Measurements from ENCODE around the gene SHLD3.
"Not testable (repeated sequence)": the region's sequence is repeated elsewhere in the genome, so short reads cannot be mapped to it uniquely, and the experiment has no call there.

SHLD3 gene, protein sequence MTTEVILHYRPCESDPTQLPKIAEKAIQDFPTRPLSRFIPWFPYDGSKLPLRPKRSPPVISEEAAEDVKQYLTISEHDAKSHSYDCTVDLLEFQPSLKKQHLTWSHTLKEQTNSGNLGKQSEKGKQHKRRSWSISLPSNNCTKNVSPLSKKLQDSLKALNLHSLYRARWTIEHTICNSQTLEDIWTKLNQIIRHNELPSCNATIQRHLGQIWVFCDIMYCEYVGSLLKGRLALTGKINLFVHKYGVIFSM

DNA sequence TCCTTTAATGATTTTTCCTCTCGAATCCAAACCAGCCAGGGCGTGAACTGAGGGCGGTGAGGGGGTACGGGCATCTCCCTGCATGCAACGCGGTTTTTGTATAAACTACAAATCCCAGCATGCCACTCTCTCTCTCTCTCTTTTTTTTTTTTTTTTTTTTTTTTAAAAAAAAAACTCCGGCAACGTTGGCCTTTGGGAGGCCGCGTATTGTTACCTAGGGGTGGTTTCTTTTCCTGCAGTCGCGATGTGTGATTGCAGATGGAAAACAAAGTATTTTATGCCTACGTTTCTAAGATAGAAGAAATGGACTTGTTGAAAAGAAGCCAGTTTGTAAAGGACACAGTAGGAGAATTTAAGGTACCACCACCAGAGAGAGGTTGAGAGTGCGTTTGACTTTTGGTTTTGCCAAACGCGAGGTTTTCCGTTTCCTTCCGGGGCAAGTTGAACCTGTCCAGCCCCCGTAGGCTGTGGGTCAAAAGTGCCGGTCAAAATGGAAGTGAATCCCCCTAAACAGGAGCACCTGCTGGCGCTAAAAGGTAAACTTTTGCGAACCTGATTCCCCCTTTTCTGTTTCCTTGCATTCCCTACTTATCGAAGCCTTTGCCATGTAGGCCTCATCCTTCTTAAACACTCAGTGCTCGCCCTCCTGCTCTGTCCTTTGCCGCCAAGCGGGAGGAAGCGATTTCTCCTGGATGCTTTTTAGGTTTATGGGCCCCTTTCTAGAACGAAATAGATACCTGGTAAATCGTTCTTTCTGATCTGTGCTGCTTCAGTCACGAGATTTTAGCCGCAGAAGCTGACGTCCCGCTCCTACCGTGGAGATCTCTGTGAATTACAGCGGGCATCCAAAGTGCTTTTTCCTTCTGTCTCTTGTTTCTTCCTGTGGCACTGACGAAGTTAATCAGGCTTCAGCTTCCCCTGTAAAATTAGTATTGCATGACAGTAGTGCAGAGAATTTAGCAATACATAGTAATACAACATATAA, at the start of gene SHLD3, which contains the start of gene TRAPPC13:
Gene SHLD3, plus strand, starts transcription at position 457 of the 985 bp plus-strand sequence. CDS start 4,561 bp downstream, outside the sequence.
Gene TRAPPC13, plus strand, starts transcription at position 457 of the 985 bp plus-strand sequence. Its CDS starts 34 bp downstream, at position 491.
- DNase-seq (ENCODE audit: low read depth in 2 of 2), result peak; percentile 48 to 56

DNA sequence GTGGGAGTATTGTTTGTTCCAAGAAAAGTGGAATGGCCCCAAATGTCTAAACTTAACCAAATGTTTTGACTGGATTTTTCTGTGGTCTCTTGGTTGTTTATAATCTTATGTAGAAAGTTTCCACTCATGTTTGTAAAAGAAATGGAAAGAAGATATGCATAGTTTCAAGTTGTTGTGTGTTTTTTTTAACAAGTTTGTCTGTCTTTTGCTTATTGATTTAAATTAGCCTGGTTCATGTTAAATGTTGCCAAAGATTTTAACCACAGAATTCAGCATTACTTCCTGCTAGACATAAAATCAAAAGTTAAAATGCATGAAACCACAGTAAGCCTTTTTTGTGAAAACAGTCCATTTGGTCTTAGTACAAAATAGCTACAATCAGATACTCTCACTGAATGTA, 47.7 kb upstream of the SHLD3 start:
- DNase-seq (ENCODE audit: low read depth in 2 of 2), result no peak

DNA sequence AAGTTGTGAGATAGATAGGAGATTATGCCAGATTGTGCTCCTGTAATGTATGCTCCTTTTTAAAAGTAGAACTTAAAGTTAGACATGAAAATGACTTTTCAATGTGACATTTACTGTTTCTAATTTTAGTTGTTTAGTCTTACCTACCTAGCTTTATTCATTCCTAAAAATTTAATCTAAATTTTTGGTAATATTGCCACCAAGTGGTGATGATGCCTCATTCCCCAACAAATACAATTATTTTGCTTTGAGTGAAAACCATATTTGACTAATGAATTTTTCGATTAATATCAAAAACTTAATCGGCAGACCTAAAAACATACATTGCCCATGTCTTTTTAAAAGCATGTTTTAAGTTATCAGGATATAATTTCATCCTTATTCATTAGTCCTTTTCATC, 36.1 kb upstream of the SHLD3 start:
- no peak for DNase-seq (ENCODE audit: low read depth in 2 of 2)

DNA sequence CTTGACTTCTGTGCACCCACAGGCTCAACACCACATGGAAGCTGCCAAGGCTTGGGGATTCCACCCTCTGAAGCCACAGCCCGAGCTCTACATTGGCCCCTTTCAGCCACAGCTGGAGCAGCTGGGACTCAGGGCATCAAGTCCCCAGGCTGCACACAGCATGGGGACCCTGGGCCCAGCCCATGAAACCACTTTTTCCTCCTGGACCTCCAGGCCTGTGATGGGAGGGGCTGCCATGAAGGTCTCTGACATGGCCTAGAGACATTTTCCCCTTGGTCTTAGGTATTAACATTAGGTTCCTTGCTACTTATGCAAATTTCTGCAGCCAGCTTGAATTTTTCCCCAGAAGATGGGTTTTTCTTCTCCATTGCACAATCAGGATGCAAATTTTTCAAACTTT, 23.1 kb upstream of the SHLD3 start:
- DNase-seq (ENCODE audit: low read depth in 2 of 2), result not testable (repeated sequence)

DNA sequence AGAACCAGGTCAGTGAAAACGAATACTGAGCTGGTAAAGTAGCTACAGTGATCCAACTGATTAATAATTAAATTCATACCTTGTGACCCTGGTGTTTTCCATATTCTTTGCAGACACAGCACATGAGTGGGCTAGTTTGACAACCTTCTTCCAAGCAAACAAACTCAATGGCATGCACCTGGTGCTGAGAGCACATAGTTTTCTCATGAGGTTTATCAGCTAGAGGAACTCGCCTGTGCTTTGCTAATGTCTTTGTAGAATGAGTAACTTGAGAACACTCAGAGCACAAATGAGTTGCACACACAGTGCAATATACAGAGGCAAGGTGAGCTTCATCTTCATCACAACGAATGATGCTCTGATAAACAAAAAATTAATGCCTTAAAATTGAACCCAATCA, 13.3 kb upstream of the SHLD3 start:
- no peak for DNase-seq (ENCODE audit: low read depth in 2 of 2)

DNA sequence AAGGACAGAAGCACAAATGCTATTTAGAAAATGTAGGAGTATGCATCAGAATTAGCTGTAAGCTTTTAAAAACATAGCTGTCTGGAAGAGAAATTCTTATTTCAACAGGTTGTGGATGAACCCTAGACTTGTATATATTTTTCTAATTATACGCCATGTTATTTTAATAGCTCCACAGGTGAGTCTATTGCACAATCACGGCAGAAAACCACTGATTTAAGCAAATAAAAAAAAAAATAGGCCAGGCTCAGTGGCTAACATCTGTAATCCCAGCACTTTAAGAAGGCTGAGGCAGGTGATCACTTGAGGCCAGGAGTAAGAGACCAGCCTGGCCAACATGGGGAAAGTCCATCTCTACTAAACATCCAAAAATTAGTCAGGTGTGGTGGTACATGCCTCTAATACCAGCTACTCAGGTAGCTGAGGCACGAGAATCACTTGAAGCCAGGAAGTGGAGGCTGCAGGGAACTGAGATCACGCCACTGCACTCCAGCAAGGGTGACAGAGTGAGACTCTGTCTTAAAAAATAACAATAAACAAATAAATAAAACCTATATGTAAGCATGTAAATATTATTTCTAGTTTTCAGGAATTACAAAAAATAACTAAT, 12.4 kb upstream of the SHLD3 start:
- DNase-seq (ENCODE audit: low read depth in 2 of 2), result no peak

DNA sequence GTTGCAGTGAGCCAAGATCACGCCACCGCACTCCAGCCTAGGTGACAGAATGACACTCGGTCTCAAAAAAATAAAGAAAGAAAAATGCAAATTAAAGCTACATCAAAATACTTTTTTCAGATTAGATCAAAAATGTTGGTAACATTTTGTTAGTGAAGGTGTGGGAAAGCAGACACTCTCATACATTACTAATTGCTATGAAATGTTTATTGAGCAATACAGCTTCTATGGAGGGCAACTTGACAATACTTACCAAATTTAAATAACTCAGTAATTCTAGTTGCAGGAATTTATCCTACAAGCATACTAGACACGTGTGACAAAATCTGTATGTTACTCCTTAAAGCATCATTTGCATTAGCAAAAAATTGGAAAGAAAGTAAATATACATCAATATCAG, 4.8 kb upstream of the SHLD3 start:
- no peak for DNase-seq (ENCODE audit: low read depth in 2 of 2)

DNA sequence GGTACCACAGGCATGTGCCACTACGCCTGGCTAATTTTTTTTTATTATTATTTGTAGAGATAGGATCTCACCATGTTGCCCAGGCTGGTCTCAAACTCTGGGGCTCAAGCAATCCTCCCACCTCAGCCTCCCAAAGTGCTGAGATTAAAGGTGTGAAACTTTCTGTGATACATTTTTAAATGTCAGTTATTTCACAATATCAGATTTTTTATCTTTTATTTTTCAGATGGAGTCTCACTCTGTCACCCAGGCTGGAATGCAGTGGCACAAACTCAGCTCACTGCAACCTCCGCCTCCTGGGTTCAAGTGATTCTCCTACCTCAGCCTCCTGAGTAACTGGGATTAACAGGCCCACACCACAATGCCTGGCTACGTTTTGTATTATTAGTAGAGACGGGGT, 2.9 kb upstream of the SHLD3 start:
- not testable (repeated sequence) for DNase-seq (ENCODE audit: low read depth in 2 of 2)

DNA sequence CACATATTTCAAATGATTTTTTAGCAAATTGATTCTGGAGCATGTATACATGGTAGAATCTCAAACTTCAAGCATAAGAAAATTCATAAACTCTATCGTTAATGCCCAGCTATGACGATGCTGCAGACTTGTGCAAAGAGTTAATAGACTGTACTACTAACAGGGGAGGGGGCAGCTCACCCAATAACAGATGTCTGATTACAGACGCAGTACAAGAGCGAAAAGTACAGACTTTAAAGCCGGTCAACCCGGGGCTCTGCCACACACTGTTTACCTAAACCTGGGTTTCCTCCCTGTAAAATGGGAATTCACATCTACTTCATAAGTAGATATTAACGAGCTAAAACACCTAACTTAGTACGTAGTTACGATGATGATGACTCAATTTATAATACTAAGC, 1.3 kb upstream of the SHLD3 start:
- no peak for DNase-seq (ENCODE audit: low read depth in 2 of 2)

DNA sequence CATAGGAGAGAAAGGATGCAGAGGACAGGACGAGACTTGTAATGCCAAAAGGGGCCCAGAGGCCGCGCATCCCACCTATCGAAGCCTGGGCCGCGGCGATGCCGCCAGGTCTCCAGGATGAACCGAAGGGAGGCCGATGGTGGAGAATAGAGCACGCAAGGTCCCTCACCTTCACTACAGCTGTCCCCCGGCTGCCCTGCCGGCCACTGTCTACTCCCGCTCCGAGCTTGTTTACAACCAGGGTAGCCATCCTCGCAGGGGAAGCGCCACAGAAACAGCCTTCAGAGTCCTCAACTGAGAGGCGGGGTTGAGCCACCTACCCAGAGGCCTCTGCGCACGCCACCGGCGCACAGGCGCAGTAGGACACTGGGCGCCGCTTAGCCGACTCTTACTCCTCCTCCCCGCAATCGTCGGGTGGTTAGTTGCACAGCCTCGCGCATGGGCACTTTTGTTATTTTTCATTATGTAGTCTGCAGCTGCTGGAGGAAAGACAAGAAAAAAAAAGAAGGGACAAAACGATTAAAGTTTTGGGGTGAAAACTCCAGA, 729 bp upstream of the SHLD3 start, which contains the start of gene TRIM23:
Gene TRIM23, minus strand, starts transcription at position 309 of the 546 bp plus-strand sequence. Its CDS starts 59 bp downstream, at position 250.
- peak; percentile 69 to 74 for DNase-seq (ENCODE audit: low read depth in 2 of 2)

DNA sequence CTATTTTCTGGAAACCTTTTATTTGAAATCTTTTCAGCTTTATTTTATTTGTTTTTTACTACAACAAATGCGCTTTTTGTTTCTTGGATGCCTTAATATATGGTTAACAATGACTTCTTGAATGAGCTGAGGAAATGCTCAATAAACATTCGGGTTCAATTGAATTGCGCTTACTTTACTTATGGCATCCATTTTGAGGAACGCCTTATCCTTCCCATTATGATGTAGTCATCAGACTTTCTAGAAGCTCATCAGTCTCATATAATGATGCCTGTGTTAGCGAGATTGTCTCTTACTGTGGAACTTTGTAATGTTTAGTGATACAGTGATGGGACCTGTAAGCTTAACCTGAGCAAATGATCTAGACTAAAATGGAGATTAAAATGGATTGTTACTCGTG, 916 bp downstream of the SHLD3 start:
- no peak for DNase-seq (ENCODE audit: low read depth in 2 of 2)

DNA sequence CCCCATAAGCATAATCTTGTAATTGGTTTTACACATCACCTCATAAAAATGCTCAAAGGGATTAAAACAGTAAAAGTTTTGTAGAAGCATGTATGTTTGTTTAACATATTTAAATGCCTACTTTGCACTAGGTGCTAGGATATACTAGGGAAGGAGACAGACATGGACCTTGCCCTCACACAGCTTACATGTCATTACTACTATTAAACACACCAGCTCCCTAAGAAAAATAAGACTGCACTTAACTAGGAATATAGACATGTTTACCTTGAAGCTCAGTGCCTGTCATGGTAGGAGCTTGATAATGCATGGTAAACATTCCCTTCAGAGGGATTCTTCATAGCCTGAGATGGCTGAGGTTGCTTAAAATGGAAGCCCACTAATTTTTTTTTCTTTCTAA, 6.2 kb downstream of the SHLD3 start:
- no peak for DNase-seq (ENCODE audit: low read depth in 2 of 2)

DNA sequence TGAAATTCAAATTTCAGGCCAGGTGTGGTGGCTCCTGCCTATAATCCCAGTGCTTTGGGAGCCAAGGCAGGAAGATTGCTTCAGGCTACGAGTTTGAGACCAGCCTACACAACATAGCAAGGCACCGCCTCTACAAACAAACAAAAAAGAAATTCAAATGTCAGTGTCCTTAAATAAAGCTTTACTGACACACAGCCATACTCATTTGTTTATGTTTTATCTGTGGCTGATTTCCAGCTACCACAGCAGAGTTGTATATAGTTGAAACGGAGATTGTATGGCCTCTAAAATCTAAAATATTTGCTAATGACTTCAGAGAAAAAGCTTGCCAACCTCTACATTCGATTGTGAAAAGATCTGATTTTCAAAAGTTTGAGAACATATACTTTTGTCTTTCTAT, 15.4 kb downstream of the SHLD3 start:
- DNase-seq (ENCODE audit: low read depth in 2 of 2), result no peak

DNA sequence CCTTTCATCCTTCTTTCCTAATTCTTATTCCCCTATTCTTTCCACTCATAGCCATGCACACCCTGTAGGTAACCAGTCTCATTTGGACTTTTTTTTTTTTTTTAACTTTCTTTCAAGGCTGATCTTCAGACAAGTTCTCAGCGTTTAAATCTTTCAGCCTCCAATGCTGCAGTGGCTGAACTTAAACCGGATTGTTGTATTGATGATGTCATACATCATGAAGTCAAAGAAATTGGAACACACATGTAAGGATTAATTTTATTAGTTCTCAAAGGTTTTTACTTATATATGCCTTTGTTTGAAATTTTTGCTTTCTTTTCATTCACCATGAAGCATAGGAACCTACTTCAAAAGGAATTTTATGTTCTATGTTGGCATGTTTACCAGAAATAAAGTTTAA, 22.1 kb downstream of the SHLD3 start:
- DNase-seq (ENCODE audit: low read depth in 2 of 2), result no peak

DNA sequence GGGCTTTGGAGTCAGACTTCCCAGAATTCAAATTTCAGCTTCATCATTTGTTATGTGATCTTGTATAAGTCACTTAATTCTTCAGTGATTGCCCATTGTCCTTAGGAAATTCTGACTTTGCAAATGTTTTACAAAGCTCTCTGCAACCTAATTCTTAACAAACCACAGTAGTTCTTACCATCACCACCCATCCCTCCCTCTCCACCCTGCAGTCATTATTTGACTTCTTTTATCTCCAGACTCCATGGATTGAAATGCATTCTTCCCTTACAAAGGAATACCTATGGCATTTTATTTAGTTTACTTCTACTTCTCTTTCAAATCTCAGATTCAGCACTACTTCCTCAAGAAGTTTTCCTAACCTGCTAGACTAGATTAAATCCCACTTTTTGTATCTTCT, 23.1 kb downstream of the SHLD3 start:
- DNase-seq (ENCODE audit: low read depth in 2 of 2), result no peak

DNA sequence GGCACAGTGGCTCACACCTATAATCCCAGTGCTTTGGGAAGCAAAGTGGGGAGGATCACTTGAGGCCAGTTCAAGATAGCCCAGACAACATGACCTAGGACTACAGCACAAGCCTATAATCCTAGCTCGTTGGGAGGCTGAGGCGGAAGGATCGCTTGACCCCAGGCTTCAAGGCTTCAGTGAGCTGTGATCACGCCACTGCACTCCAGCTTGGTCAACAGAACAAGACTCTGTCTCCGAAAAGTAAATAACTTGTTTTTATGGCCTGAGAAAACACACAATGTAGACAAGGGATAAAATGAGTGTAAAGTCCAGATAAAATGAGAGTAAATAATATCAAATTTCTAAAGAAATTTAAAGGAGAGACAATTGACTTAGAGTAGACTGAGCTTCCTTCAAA, 26.3 kb downstream of the SHLD3 start:
- no peak for DNase-seq (ENCODE audit: low read depth in 2 of 2)

DNA sequence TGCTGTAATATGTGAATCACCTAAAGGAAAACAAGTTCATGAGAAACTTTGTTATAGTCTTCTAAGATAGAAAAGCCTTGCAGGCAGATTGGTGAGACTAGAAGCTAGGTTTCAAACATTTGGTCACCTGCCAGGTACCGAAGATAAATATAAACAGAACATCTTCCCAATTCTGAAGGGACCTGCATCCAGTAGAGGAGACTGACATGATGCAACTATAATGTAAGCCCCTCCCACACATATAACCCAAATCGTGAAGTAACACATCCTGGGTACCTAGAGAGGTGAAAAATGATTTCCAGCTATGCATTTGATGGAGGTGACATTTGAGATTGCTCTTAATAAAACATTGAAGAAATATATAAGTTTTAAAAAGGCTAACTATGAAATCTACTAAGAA, 29.9 kb downstream of the SHLD3 start:
- DNase-seq (ENCODE audit: low read depth in 2 of 2), result no peak

DNA sequence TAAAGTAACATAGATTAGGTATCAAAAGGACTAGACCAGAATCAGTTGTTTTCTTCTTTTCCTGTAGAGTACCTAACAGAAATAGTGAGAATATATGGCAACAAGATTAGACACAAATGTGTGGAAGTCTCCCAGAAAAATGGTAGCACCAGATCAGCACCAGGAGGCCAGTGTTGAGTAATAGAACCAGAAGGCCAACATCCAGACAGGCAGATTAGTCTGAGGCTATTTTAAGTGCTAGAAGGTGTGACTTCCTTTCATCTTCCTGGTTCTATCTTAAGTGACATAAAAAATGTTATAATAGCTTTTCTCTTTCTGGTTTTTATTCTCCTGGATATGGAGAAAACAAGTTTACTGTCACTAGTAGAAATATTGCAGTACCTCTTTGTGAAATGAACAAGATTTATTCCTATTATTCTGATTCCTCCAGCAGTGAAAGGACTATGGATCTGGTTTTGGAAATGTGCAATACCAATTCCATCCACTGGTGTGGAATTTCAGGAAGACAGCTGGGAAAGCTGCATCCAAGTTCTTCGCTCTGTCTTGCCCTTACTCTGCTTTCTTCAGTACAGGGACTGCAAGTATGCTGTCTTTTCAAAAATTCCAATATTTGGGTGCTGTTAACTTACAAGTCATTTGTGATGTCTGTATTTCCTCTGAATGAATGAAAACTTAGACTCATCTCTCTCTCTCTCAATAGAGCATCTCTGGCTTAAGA, 39.1 kb downstream of the SHLD3 start:
- DNase-seq (ENCODE audit: low read depth in 2 of 2), result no peak

DNA sequence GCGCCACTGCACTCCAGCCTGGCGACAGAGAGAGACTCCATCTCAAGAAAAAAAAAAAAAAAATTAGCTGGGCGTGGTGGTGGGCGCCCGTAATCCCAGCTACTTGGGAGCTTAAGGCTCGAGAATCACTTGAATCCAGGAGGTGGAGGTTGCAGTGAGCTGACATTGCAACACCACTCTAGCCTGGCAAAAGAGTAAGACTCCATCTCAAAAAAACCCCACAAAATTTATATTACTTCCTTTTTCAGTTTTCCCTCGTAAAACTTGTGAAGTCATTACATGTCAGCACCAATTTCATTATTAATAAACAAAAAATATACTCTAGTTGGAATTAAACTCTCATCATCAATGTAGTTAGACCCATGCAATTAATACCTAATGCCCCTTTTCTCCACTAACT, 43.9 kb downstream of the SHLD3 start:
- DNase-seq (ENCODE audit: low read depth in 2 of 2), result no peak

DNA sequence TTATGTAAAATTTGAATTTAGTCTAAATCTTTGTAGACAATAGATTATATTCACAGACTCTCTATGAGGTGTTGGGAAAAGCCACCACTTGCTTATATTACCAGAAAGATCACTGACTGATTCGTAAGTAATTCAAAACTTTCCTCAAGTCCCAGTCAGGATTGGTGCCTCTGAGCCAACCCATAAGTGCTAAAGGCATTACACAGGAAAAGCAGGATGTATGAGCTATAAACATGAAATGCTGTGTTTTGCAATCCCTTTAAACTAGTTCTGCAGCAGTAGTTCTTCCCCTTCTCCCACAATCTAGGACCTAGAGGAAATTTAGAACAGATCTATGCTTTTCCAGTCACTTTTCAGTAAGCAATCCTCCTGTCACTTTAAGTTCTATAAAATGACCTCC, 48.0 kb downstream of the SHLD3 start:
- no peak for DNase-seq (ENCODE audit: low read depth in 2 of 2)

DNA sequence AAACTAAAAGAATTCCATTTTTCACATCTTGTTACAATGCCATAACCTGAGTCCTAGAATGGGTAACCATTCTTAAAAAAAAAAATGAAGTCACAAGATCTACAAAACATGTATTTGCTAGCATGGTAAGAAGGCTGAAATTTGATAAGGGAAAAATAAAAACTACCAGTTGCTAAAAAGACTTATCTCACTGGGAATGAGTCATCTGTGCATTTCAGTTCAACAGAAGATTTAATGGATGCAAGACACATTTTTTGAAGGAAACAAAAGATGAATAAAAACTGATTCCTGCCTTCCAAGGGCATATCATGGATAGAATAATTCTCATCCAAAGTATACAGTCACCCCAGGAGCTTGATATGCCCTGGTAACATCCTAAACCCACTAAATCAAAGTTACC, 49.9 kb downstream of the SHLD3 start:
- no peak for DNase-seq (ENCODE audit: low read depth in 2 of 2)
